Cardiac muscle cell (in vitro differentiated cells and primary cell): Measurements from ENCODE around the gene DMXL2. TPM values are rescaled to one million over a fixed set of nuclear protein-coding genes. Genes with fewer than 3 reads are reported as not detected.
"Not testable (repeated sequence)": the region's sequence is repeated elsewhere in the genome, so short reads cannot be mapped to it uniquely, and the experiment has no call there.

Experiments used
- DNase-seq, 2 donors: peaks; one replicate each; pipeline versions ENCODE4 v3.0.0 to v3.0.0-alpha.2; 2010 to 2017; ENCODE audit warnings: low read depth in 1 of 2, low spot score in 1 of 2
- H3K27ac ChIP-seq: fragments of 200-600 bp; sonication (generic); 2 replicates; pipeline ENCODE4 v1.5.1; 2016
- H3K27me3 ChIP-seq: fragments of 200-600 bp; sonication (generic); 2 replicates; pipeline ENCODE4 v1.6.0; 2016; ENCODE audit warnings: control low read depth
- H3K36me3 ChIP-seq: fragments of 200-600 bp; sonication (generic); 2 replicates; pipeline ENCODE4 v1.5.1; 2016; ENCODE audit warnings: control low read depth
- H3K4me1 ChIP-seq: fragments of 200-600 bp; sonication (generic); 2 replicates; pipeline ENCODE4 v1.8.1; 2017; ENCODE audit warnings: low read depth, mild to moderate bottlenecking, mixed run types
- H3K4me3 ChIP-seq: fragments of 200-600 bp; sonication (generic); 2 replicates; pipeline ENCODE4 v1.5.1; 2016; ENCODE audit warnings: mild to moderate bottlenecking
- H3K9me3 ChIP-seq: fragments of 200-600 bp; sonication (generic); 2 replicates; pipeline ENCODE4 v1.5.1; 2017; ENCODE audit warnings: low read depth, mild to moderate bottlenecking, control low read depth
- polyA plus RNA-seq: library from polyadenylated mRNA; unstranded; fragments of >200 nt; fragmentation: Nextera tagmentation; extraction: Ambion mirVana; gene quantifications from 2 replicates; pipeline ENCODE4 v1.2.1, GENCODE V29; 2016
- total RNA-seq: library from RNA; depleted of rRNA; stranded (reverse); fragments of >200 nt; gene quantifications from 2 replicates; pipeline ENCODE4 v1.2.3, GENCODE V29; 2016
- TF ChIP-seq, protein P1 (sequence below): IDR thresholded peaks from 2 replicates; pipeline ENCODE4 v1.5.1; 2012; ENCODE audit warnings: low read depth, mild to moderate bottlenecking, low read length

Gene DMXL2
- total and polyA plus RNA-seq, 2 experiments from 2014 or later: 16.3 to 34.0 TPM

DNA sequence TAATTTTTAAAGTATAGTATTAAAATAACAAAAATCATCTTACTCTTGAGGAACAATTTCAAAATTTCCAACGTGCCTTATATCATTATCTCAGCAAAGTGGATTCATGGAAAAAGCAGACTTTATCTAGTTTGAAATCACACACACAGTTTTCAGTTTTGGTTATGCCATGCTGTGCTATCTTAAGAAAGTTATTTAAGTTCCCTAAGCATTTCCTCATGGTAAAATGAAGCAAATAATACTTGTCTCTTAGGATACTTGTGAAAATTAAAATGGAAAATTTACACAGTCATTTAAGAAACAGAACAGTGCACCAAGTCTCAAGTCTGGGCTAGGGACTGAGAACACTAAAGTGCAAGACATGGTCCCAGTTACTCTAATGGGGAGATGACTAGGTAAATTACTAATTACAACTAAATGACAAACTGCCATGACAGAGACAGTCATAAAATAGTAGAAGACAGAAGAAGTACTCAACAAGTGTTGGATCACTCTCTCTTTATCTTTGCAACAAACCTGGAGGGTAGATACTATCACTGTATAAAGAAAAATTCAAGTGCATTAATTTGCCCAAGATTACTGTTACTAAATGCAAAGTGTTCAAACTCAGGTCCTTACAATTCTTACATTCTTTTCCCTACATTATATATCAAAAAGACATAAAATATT is 44.8 kb downstream of the DMXL2 start:
- Histone ChIP-seq H3K36me3 (no peaks in the 10 kb centered on the region), H3K27me3 (no peaks in the 10 kb centered on the region), H3K9me3 (no peaks in the 10 kb centered on the region), H3K27ac (no peak overlapping the region), H3K4me1 (no peaks in the 10 kb centered on the region), H3K4me3 (no peak overlapping the region)
- TF ChIP-seq, protein P1, sequence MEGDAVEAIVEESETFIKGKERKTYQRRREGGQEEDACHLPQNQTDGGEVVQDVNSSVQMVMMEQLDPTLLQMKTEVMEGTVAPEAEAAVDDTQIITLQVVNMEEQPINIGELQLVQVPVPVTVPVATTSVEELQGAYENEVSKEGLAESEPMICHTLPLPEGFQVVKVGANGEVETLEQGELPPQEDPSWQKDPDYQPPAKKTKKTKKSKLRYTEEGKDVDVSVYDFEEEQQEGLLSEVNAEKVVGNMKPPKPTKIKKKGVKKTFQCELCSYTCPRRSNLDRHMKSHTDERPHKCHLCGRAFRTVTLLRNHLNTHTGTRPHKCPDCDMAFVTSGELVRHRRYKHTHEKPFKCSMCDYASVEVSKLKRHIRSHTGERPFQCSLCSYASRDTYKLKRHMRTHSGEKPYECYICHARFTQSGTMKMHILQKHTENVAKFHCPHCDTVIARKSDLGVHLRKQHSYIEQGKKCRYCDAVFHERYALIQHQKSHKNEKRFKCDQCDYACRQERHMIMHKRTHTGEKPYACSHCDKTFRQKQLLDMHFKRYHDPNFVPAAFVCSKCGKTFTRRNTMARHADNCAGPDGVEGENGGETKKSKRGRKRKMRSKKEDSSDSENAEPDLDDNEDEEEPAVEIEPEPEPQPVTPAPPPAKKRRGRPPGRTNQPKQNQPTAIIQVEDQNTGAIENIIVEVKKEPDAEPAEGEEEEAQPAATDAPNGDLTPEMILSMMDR: no peak
- DNase-seq: no peak

DNA sequence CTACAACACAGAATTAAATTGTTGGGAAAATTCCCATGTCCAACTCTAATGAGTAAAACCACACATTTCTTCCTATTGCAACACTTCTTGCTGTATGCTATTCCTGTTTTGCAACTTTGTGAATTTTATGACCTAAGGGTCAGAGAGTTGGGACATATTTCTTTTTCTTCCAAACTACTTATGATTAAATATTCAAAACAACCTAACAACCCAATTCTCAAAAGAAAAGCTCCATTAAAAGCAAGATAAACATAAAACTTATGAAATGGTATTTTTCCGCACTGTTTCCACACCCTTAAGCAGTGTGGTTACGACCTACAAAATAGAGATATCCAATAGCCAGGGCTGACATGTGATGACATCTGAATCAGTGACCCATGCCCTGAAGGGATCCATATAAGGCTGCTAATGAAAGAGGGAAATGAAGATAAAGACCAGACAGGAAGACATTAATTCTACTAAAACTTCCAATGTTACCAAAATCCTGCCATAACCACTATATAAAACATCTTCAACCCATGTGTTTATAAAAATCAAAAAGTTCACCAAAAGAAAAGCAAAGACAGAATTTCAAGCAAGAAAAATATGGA is 45.6 kb downstream of the DMXL2 start:
- TF ChIP-seq, protein P1: no peak
- DNase-seq: peak in 1 of 2 donors; percentile 92
- Histone ChIP-seq H3K9me3 (no peaks in the 10 kb centered on the region), H3K4me3 (no peak overlapping the region), H3K27ac (no peak overlapping the region), H3K4me1 (no peaks in the 10 kb centered on the region), H3K27me3 (no peaks in the 10 kb centered on the region), H3K36me3 (no peaks in the 10 kb centered on the region)

DNA sequence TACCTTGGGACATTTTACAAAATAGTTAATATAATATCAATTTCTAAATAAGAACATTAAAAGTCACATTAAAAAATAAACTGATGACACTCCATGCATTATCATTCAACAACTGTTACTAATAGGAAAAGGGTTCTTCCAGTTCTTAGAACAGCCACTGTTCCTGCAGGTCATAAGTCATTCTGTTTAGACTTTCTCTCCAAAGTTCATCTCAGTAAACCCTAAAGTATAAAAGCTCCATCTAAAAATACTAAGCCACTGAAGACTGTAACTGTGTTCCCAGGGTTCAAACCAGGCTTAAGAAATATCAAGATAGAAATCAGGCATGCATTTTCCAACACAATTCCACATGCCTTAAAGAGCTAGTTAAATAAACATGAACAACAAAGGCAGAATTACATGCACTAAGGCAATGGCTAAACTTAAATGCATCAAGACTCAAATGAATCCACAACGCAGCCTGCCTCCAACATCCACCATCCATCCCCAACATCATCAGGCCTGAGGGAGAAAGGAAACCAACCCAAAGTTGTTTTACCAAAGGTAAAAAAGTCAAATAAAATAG is 46.2 kb downstream of the DMXL2 start:
- Histone ChIP-seq H3K4me3 (no peak overlapping the region), H3K27ac (no peak overlapping the region), H3K4me1 (no peaks in the 10 kb centered on the region), H3K36me3 (no peaks in the 10 kb centered on the region), H3K27me3 (no peaks in the 10 kb centered on the region), H3K9me3 (no peaks in the 10 kb centered on the region)
- no peak for DNase-seq
- TF ChIP-seq, protein P1: no peak

DNA sequence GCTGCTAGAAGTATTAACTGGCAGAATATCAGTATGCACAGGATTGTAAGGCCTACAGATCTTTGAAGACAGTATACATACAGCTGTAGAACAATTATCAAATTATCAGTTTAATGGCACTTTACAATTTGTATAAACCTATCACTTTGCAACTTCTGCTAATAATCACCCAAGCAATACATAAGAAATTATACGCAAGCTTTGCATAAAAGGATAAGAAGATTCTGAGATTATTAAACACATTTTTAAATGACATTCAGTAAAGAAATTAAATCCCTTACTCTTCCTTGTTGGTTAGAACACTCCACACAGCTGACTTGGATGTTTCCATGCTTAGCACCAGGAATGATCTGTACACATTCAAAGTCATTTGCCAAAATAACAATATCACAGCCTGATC is 46.8 kb downstream of the DMXL2 start:
- no peaks in the 10 kb centered on the region for H3K4me1 ChIP-seq
- H3K4me3 ChIP-seq: no peak overlapping the region
- H3K9me3 ChIP-seq: no peaks in the 10 kb centered on the region
- H3K27ac ChIP-seq: no peak overlapping the region
- TF ChIP-seq, protein P1: no peak
- H3K27me3 ChIP-seq: no peaks in the 10 kb centered on the region
- DNase-seq: no peak
- no peaks in the 10 kb centered on the region for H3K36me3 ChIP-seq

DNA sequence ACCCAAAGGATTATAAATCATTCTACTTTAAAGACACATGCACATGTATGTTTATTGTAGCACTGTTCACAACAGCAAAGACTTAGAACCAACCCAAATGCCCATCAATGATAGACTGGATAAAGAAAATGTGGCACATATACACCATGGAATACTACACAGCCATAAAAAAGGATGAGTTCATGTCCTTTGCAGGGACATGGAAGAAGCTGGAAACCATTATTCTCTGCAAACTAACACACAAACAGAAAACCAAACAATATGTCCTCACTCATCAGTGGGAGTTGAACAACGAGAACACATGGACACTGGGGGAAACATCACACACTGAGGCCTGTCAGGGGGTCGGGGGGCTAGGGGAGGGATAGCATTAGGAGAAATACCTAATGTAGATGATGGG is 49.2 kb downstream of the DMXL2 start:
- H3K9me3 ChIP-seq: not testable (repeated sequence)

DNA sequence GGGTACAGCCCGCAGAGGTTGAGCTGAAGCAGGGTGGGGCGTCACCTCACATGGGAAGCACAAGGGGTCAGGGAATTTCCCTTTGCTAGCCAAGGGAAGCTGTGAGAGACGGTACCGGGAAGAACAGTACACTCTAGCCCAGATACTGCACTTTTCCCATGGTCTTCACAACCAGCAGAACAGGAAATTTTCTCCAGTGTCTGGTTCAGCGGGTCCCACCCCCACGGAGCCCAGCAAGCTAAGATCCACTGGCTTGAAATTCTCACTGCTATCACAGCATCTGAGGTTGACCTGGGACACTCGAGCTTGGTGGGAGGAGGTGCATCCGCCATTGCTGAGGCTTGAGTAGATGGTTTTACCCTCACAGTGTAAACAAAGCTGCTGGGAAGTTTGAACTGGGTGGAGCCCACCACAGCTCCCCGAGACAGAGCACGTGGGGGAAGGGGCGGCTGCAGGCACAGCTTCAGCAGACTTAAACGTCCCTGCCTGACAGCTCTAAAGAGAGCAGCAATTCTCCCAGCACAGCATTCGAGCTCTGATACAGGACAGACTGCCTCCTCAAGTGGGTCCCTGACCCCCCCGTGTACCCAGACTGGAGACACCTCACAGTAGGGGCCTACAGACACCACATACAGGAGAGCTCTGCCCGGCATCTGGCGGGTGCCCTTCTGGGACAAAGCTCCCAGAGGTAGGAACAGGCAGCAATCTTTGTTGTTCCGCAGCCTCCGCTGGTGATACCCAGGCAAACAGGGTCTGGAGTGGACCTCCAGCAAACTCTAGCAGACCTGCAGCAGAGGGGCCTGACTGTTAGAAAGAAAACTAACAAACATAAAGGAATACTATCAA is 53.4 kb downstream of the DMXL2 start:
- not testable (repeated sequence) for H3K27me3 ChIP-seq, H3K4me1 ChIP-seq, H3K36me3 ChIP-seq, H3K9me3 ChIP-seq, H3K4me3 ChIP-seq
- DNase-seq: peak in 1 of 2 donors; percentile 26
- H3K27ac ChIP-seq: peak overlapping the region; percentile 20

More for the DNA sequence above, 49.2 kb downstream of the DMXL2 start:
- H3K27ac ChIP-seq, H3K4me1 ChIP-seq, DNase-seq, H3K27me3 ChIP-seq, H3K36me3 ChIP-seq, H3K4me3 ChIP-seq: not testable (repeated sequence)
